K562 (cell line): ENCODE measurements around the gene VPS11. TPM values are rescaled to one million over a fixed set of nuclear protein-coding genes. Genes with fewer than 3 reads are reported as not detected.
A peak's percentile ranks its signal among the peaks of the same experiment; 100 is the strongest.

Source experiments
- ATAC-seq: fragments of 200-7000 bp; cut with Tn5 transposase; 3 replicates; pipeline ENCODE4 v1.9.1; 2020; ENCODE audit warnings: moderate library complexity
- BruUV-seq: library from RNA; stranded (reverse); fragments of 400-500 nt; replicated peaks from 2 replicates; lab custom pipeline; 2021; lab: Mats Ljungman, UMichigan
- CTCF ChIA-PET: fragments of 300-600 bp; formaldehyde crosslinking; extraction: SDS; loops from one replicate; lab custom pipeline; 2021; ENCODE audit warnings: low intra/inter-chr PET ratio; lab: Yijun Ruan, JAX
- POLR2A ChIA-PET: fragments of 300-600, 350-650 bp; sonication (Branson Sonifier 250); formaldehyde crosslinking; extraction: SDS; loops from one replicate; lab custom pipeline; 2021; ENCODE audit warnings: antibody characterized with exemption, inconsistent platforms; lab: Yijun Ruan, JAX
- DNase-seq, 4 experiments: peaks; one replicate each; pipeline versions ENCODE4 v3.0.0 to v3.0.0-alpha.2; 2011 to 2018; ENCODE audit warnings: low spot score in 3 of 4, mixed read lengths in 3 of 4; ENCODE audit errors: extremely low read depth in 1 of 4
- FAIRE-seq: peaks from 2 replicates; lab custom pipeline; 2011; peaks lifted over from hg19 to GRCh38; lab: Jason Lieb, UNC
- H2AFZ ChIP-seq: 2 replicates; pipeline ENCODE4 v1.6.0; 2011; ENCODE audit warnings: low read depth, low read length, control low read depth, inconsistent platforms
- H3K27ac ChIP-seq: fragments of 200-600 bp; 3 replicates; pipeline ENCODE4 v1.8.0; 2011; ENCODE audit warnings: low read depth, mild to moderate bottlenecking, control low read depth, inconsistent platforms, low read length, moderate library complexity, mixed read lengths; ENCODE audit errors: extremely low read depth
- H3K27me3 ChIP-seq, 2 experiments: fragments of 300-600 bp in 1 of 2; 2 replicates in 1 of 2; 3 replicates in 1 of 2; pipeline versions ENCODE4 v1.6.0 to v1.8.0; 2011; ENCODE audit warnings: inconsistent platforms in 2 of 2, low read length in 2 of 2, mild to moderate bottlenecking in 1 of 2, mixed read lengths in 1 of 2, moderate library complexity in 1 of 2; ENCODE audit not compliant: control insufficient read depth in 2 of 2, insufficient read depth in 2 of 2
- H3K36me3 ChIP-seq: fragments of 300-600 bp; 3 replicates; pipeline ENCODE4 v1.8.0; 2011; ENCODE audit warnings: mild to moderate bottlenecking, low read length, inconsistent platforms; ENCODE audit not compliant: control insufficient read depth, insufficient read depth
- H3K4me1 ChIP-seq, 2 experiments: fragments of 200-600 bp in 1 of 2; replicated peaks in 1 of 2; 2 replicates in 1 of 2; 3 replicates in 1 of 2; pipeline versions ENCODE4 v1.5.1 to v1.8.0; 2011; ENCODE audit warnings: inconsistent platforms in 2 of 2, low read length in 2 of 2, mild to moderate bottlenecking in 1 of 2, mixed read lengths in 1 of 2, moderate library complexity in 1 of 2; ENCODE audit not compliant: control insufficient read depth in 2 of 2, insufficient read depth in 2 of 2
- H3K4me2 ChIP-seq: 2 replicates; pipeline ENCODE4 v1.6.1; 2011; ENCODE audit warnings: low read length, control low read depth, inconsistent platforms, mixed read lengths; ENCODE audit not compliant: insufficient read depth
- H3K4me3 ChIP-seq: fragments of 200-600 bp; sonication (generic), shearing (Covaris generic); 2 replicates; pipeline ENCODE4 v1.5.1; 2016; ENCODE audit warnings: control low read depth, inconsistent platforms
- H3K79me2 ChIP-seq: fragments of 200-600 bp; 3 replicates; pipeline ENCODE4 v1.8.0; 2011; ENCODE audit warnings: low read length, inconsistent platforms; ENCODE audit not compliant: control insufficient read depth, insufficient read depth
- H3K9ac ChIP-seq, 2 experiments: 2 replicates each; pipeline versions ENCODE4 v1.6.0 to v1.6.1; 2011; ENCODE audit warnings: low read depth in 2 of 2, low read length in 2 of 2, control low read depth in 1 of 2, inconsistent platforms in 1 of 2, mild to moderate bottlenecking in 1 of 2, mixed read lengths in 1 of 2; ENCODE audit not compliant: insufficient read depth in 1 of 2
- H3K9me1 ChIP-seq: one replicate; pipeline ENCODE4 v1.6.0; 2011; ENCODE audit warnings: inconsistent platforms, mild to moderate bottlenecking, low read length, moderate library complexity; ENCODE audit not compliant: control insufficient read depth, insufficient read depth
- H3K9me3 ChIP-seq: replicated peaks from 2 replicates; pipeline ENCODE4 v1.5.1; 2011; ENCODE audit warnings: low read depth, low read length, inconsistent platforms; ENCODE audit not compliant: control insufficient read depth, insufficient read depth
- H4K20me1 ChIP-seq: replicated peaks from 2 replicates; pipeline ENCODE4 v1.6.1; 2011; ENCODE audit warnings: low read length, inconsistent platforms, mixed read lengths; ENCODE audit not compliant: control insufficient read depth, insufficient read depth
- BCOR ChIP-seq: fragments of 450-650 bp; IDR thresholded peaks from 2 replicates; pipeline ENCODE4 v1.6.1; 2016
- CAMTA2 ChIP-seq: fragments of 250-450 bp; sonication (Bioruptor Pico); conservative IDR thresholded peaks from 2 replicates; pipeline ENCODE4 v1.5.1; 2022
- CXXC5 ChIP-seq: fragments of 250-450 bp; sonication (Bioruptor Pico); IDR thresholded peaks from 2 replicates; pipeline ENCODE4 v1.8.0; 2022; ENCODE audit warnings: inconsistent platforms, mild to moderate bottlenecking, moderate library complexity
- ETV1 ChIP-seq: fragments of 450-650 bp; conservative IDR thresholded peaks from 2 replicates; pipeline ENCODE4 v1.6.1; 2016; ENCODE audit warnings: missing genetic modification characterization, control low read depth, low read depth, missing compliant biosample characterization
- GABPB2 ChIP-seq: fragments of 250-450 bp; sonication (Bioruptor Pico); conservative IDR thresholded peaks from 2 replicates; pipeline ENCODE4 v1.5.1; 2021; ENCODE audit warnings: mild to moderate bottlenecking
- HDAC6 ChIP-seq: IDR thresholded peaks from 2 replicates; pipeline ENCODE4 v1.6.1; 2012; ENCODE audit warnings: low read depth, mild to moderate bottlenecking, control low read depth, inconsistent platforms, low read length, moderate library complexity
- POLR2AphosphoS2 ChIP-seq: IDR thresholded peaks from 2 replicates; pipeline ENCODE4 v1.6.1; 2012; ENCODE audit warnings: low read length, improper control_type of control experiment
- POLR3A ChIP-seq: IDR thresholded peaks from 2 replicates; pipeline ENCODE4 v1.6.1; 2011; ENCODE audit warnings: borderline replicate concordance, mild to moderate bottlenecking, moderate library complexity; ENCODE audit not compliant: insufficient read length, insufficient read depth; ENCODE audit errors: extremely low read depth
- SIX5 ChIP-seq, 2 experiments: IDR thresholded peaks; 2 replicates each; pipeline ENCODE4 v1.6.1; 2011; ENCODE audit warnings: low read length in 2 of 2, borderline replicate concordance in 1 of 2, low read depth in 1 of 2, mild to moderate bottlenecking in 1 of 2, moderate library complexity in 1 of 2; ENCODE audit not compliant: insufficient read depth in 1 of 2
- SLC30A9 ChIP-seq: fragments of 250-450 bp; sonication (Bioruptor Pico); IDR thresholded peaks from 2 replicates; pipeline ENCODE4 v1.8.0; 2022; ENCODE audit warnings: mild to moderate bottlenecking, moderate library complexity
- SMAD2 ChIP-seq: fragments of 150-350 bp; IDR thresholded peaks from 2 replicates; pipeline ENCODE4 v1.6.1; 2014; ENCODE audit warnings: low read depth, mild to moderate bottlenecking, low read length
- SOX6 ChIP-seq: fragments of 450-650 bp; IDR thresholded peaks from 2 replicates; pipeline ENCODE4 v1.6.1; 2014; ENCODE audit warnings: mild to moderate bottlenecking
- SP1 ChIP-seq: sonication (generic); formaldehyde crosslinking; IDR thresholded peaks from 2 replicates; pipeline ENCODE4 v1.8.1; 2022; ENCODE audit warnings: mild to moderate bottlenecking, missing genetic modification reagents
- ZNF140 ChIP-seq: fragments of 250-450 bp; sonication (Bioruptor Pico); IDR thresholded peaks from 2 replicates; pipeline ENCODE4 v1.8.0; 2021; ENCODE audit warnings: moderate library complexity, mild to moderate bottlenecking, inconsistent platforms
- ZNF3 ChIP-seq: fragments of 250-450 bp; sonication (Bioruptor Pico); IDR thresholded peaks from 2 replicates; pipeline ENCODE4 v1.5.0; 2021; ENCODE audit warnings: mild to moderate bottlenecking, moderate library complexity
- ZNF584 ChIP-seq: fragments of 200-800 bp; sonication (Bioruptor generic); IDR thresholded peaks from 2 replicates; pipeline ENCODE4 v1.6.1; 2016; ENCODE audit warnings: low read depth, mild to moderate bottlenecking, missing genetic modification characterization, missing compliant biosample characterization
- WGBS: fragments of 100-300 bp; shearing (Covaris generic); methylation state at CpG from one replicate; pipeline ENCODE4 v1.1.6; 2016; ENCODE audit warnings: low coverage, mixed read lengths; ENCODE audit not compliant: insufficient coverage; ENCODE audit errors: missing lambda C conversion rate; 5-methylcytosine and 5-hydroxymethylcytosine counted together
- in situ Hi-C: fragments of 300-500 bp; cut with MboI; formaldehyde crosslinking; loops from 4 replicates; pipeline ENCODE4 v1.15.0; 2018; ENCODE audit warnings: inconsistent platforms, mixed read lengths
- intact Hi-C: fragments of 100-400 bp; cut with micrococcal nuclease; formaldehyde crosslinking; loops from 2 replicates; pipeline ENCODE4 v1.14.2; 2022
- polyA plus RNA-seq, 8 experiments: library from polyadenylated mRNA; depleted of rRNA in 4 of 8; stranded (reverse) in 5 of 8; unstranded in 3 of 8; fragments of >200 nt; fragmentation: Nextera tagmentation in 2 of 8; fragmentation: Illumina TruSeq in 1 of 8; extraction: Ambion mirVana in 2 of 8; extraction: Trizol in 1 of 8; gene quantifications; 2 replicates each; pipeline versions ENCODE4 v1.2.1 to v1.2.3, GENCODE V29; 2011 to 2014; ENCODE audit warnings: inconsistent platforms in 1 of 8, missing spikeins in 1 of 8
- total RNA-seq, 7 experiments: library from RNA; depleted of rRNA in 6 of 7; stranded (reverse); fragments of >200 nt in 6 of 7; fragmentation: Illumina TruSeq in 2 of 7; extraction: Trizol in 2 of 7; gene quantifications; 2 replicates each; pipeline versions ENCODE4 v1.2.1 to v1.2.3, GENCODE V29; 2011 to 2021; ENCODE audit warnings: low replicate concordance in 1 of 7
- TF ChIP-seq, protein P1 (sequence below): fragments of 450-650 bp; formaldehyde crosslinking; IDR thresholded peaks from 2 replicates; pipeline ENCODE4 v1.4.0; 2020; ENCODE audit warnings: mild to moderate bottlenecking
- TF ChIP-seq, protein P2 (sequence below): sonication (generic); formaldehyde crosslinking; IDR thresholded peaks from 2 replicates; pipeline ENCODE4 v1.8.1; 2023; ENCODE audit warnings: mild to moderate bottlenecking, missing genetic modification reagents

VPS11 gene
- total and polyA plus RNA-seq, 9 of the 15 experiments (the other 6 are each of a cell fraction or from before 2014, with no cell fraction given) = 14.1 to 35.5 (median 27.5) TPM

DNA sequence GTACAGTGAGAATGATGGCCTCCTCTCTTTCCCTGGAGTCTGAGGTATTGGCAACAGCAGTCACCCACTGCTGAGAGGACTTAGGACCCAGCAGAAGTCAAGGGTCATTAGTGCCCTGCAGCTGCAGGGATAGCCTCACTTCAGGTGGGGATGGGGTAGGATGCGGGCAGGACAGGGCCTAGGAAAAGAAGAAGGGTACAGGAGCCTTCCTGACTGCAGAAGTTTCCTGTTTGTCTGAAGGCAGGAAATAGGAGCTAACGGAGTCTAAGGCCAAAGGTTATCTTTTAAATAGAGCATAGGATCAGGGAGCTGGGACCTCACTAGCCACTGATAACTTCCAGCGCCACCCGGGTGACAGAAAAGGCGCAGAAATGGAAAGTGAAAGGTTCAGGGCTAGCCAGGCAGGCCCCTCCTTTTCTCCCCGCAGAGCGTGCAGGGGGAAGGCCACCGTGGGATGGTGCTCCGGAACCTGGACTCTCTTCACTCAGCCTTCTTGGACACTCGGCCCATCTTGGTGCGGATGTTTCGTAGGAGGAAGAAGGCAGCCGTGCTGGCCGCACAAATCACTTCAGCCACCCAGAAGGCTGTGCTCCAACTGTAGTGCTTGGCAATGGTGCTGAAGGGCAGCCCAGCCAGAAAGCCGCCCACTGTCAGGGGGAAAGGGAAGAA is 43.1 kb upstream of the VPS11 start:
- Histone ChIP-seq H4K20me1 (peaks cover 26% of the 10 kb centered on the region), H3K36me3 (peaks cover 92% of the 10 kb centered on the region), H3K79me2 (peaks cover 62% of the 10 kb centered on the region), H3K27me3 (no peaks in the 10 kb centered on the region), H2AFZ (no peak overlapping the region), H3K4me2 (peak overlapping the region; percentile 17; the same call in 1 of the 2 replicates), H3K4me1 (peaks cover 40 to 50% of the 10 kb centered on the region in 2 experiments), H3K27ac (peak overlapping the region; percentile 47; the same call in 2 of the 3 replicates), H3K4me3 (no peak overlapping the region), H3K9me1 (no peaks in the 10 kb centered on the region), H3K9me3 (no peaks in the 10 kb centered on the region), H3K9ac (peak overlapping the region in 1 of 2 experiments; percentile 81; a peak in 2 of 4 replicates)
- FAIRE-seq = no peak
- 18% methylated on average over 14 of the region's 15 CpGs for WGBS
- CTCF ChIA-PET = no interaction called here
- peak in 3 of 4 experiments; percentile 18 to 54 (median 41) for DNase-seq
- intact Hi-C loops = no loop called here
- no TSS peak for BruUV-seq
- peak; percentile 18 for ATAC-seq
- in situ Hi-C loops = no loop called here
- POLR2A ChIA-PET = interaction anchor here (0.6 to 5.2 kb wide), 7 partner anchors 11 to 108 kb away, joined by 3 to 33 read pairs (median 7); partner anchors contain the start of gene HYOU1
- 0 out of 2 replicates have a peak, but pooled peaks have one; percentile 34 for TF ChIP-seq POLR2AphosphoS2
- no peak for TF ChIP-seq CAMTA2
- no peak for TF ChIP-seq HDAC6
- TF ChIP-seq CXXC5 (CRISPR knock-in tag) = peak; percentile 58
- 0 out of 2 replicates have a peak, but pooled peaks have one; percentile 25 for TF ChIP-seq SP1 (CRISPR knock-in tag)
- TF ChIP-seq ZNF3 (CRISPR knock-in tag) = no peak
- TF ChIP-seq ZNF140 (CRISPR knock-in tag) = no peak
- TF ChIP-seq SMAD2 = no peak
- TF ChIP-seq SIX5 (IDR thresholded peaks at IDR 0.05; ENCODE audit: borderline replicate concordance in 1 of 2, insufficient read depth in 1 of 2, low read depth in 1 of 2, low read length in 2 of 2) = no peak
- no peak for TF ChIP-seq SLC30A9 (CRISPR knock-in tag)
- TF ChIP-seq, protein P1, sequence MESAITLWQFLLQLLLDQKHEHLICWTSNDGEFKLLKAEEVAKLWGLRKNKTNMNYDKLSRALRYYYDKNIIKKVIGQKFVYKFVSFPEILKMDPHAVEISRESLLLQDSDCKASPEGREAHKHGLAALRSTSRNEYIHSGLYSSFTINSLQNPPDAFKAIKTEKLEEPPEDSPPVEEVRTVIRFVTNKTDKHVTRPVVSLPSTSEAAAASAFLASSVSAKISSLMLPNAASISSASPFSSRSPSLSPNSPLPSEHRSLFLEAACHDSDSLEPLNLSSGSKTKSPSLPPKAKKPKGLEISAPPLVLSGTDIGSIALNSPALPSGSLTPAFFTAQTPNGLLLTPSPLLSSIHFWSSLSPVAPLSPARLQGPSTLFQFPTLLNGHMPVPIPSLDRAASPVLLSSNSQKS (CRISPR knock-in tag) = no peak
- TF ChIP-seq, protein P2, sequence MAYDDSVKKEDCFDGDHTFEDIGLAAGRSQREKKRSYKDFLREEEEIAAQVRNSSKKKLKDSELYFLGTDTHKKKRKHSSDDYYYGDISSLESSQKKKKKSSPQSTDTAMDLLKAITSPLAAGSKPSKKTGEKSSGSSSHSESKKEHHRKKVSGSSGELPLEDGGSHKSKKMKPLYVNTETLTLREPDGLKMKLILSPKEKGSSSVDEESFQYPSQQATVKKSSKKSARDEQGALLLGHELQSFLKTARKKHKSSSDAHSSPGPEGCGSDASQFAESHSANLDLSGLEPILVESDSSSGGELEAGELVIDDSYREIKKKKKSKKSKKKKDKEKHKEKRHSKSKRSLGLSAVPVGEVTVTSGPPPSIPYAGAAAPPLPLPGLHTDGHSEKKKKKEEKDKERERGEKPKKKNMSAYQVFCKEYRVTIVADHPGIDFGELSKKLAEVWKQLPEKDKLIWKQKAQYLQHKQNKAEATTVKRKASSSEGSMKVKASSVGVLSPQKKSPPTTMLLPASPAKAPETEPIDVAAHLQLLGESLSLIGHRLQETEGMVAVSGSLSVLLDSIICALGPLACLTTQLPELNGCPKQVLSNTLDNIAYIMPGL (CRISPR knock-in tag) = no peak
- peak; percentile 42; the same call in 1 of the 2 replicates for TF ChIP-seq SOX6
- no peak for TF ChIP-seq GABPB2 (CRISPR knock-in tag)
- no peak for TF ChIP-seq POLR3A
- TF ChIP-seq ETV1 (tag) = no peak
- TF ChIP-seq BCOR = no peak
- no peak for TF ChIP-seq ZNF584 (CRISPR knock-in tag)
